ENCODE measurements around the gene SNCA.

SNCA gene

GRCh38 chr4:89744914-89745313, 92.0 kb downstream of the SNCA start (continued):
- TF ChIP-seq PRDM6 (tag by site-specific recombination; IDR thresholded peaks at IDR 0.05): no peak
- no peak for TF ChIP-seq ZNF280C (tag by site-specific recombination; IDR thresholded peaks at IDR 0.05)
- no peak for TF ChIP-seq HOXA7 (CRISPR knock-in tag; IDR thresholded peaks at IDR 0.05; ENCODE audit: borderline replicate concordance)
- TF ChIP-seq TSHZ1 (tag by site-specific recombination; IDR thresholded peaks at IDR 0.05; ENCODE audit: borderline replicate concordance): no peak

GRCh38 chr4:89741768-89742167, 95.2 kb downstream of the SNCA start:
- TF ChIP-seq ZBTB10 (tag by site-specific recombination; IDR thresholded peaks at IDR 0.05): no peak
- ChIA-PET CTCF (no interaction called here), POLR2A (no interaction called here)
- Histone ChIP-seq H3K4me3 (ENCODE audit: low read depth, low read length) (no peak overlapping the region), H3K9me3 (ENCODE audit: control insufficient read depth, insufficient read depth, low read depth, low read length) (no peaks in the 10 kb centered on the region), H3K4me1 (ENCODE audit: control insufficient read depth, insufficient read depth, low read length) (no peaks in the 10 kb centered on the region), H3K36me3 (ENCODE audit: control insufficient read depth in 2 of 2, insufficient read depth in 1 of 2, low read length in 2 of 2) (no peaks in the 10 kb centered on the region), H3K27ac (ENCODE audit: extremely low read depth, low read depth, low read length) (no peak overlapping the region)

- H3K9me3 ChIP-seq (ENCODE audit: control insufficient read depth, insufficient read depth, low read depth, low read length): no peaks in the 10 kb centered on the region
- no peaks in the 10 kb centered on the region for H3K36me3 ChIP-seq (ENCODE audit: control insufficient read depth in 2 of 2, insufficient read depth in 1 of 2, low read length in 2 of 2)
- ChIA-PET CTCF (no interaction called here), POLR2A (no interaction called here)
- no peak overlapping the region for H3K4me3 ChIP-seq (ENCODE audit: low read depth, low read length)
- H3K27ac ChIP-seq (ENCODE audit: extremely low read depth, low read depth, low read length): no peak overlapping the region
- H3K4me1 ChIP-seq (ENCODE audit: control insufficient read depth, insufficient read depth, low read length): no peaks in the 10 kb centered on the region
- TF ChIP-seq ZNF596 (tag by site-specific recombination; IDR thresholded peaks at IDR 0.05): no peak
- TF ChIP-seq ZNF350 (tag by site-specific recombination; IDR thresholded peaks at IDR 0.05): no peak
- TF ChIP-seq ZBTB49 (tag by site-specific recombination; IDR thresholded peaks at IDR 0.05; ENCODE audit: low read depth): no peak
- no peak for TF ChIP-seq ZNF791 (tag by site-specific recombination; IDR thresholded peaks at IDR 0.05)
- no peak for TF ChIP-seq ZSCAN23 (tag by site-specific recombination; IDR thresholded peaks at IDR 0.05)
- TF ChIP-seq ZNF26 (tag by site-specific recombination; IDR thresholded peaks at IDR 0.05): no peak
- no peak for TF ChIP-seq ZNF513 (tag by site-specific recombination; IDR thresholded peaks at IDR 0.05)
Observed at GRCh38 chr4:89739311-89739988, 97.5 kb downstream of the SNCA start.

Data from HEK293 (cell line).